HG03469 (cell line): ENCODE measurements around the gene NFKBIL1.
"Not testable (repeated sequence)": the region's sequence is repeated elsewhere in the genome, so short reads cannot be mapped to it uniquely, and the experiment has no call there.

Experiments
- ATAC-seq: cut with Tn5 transposase; IDR thresholded peaks from one replicate; pipeline ENCODE4 v1.9.1; 2021; ENCODE audit warnings: mild to moderate bottlenecking, moderate library complexity, moderate number of reproducible peaks; ENCODE audit not compliant: unreplicated experiment

Gene NFKBIL1

GRCh38 chr6:31580438-31580740, 33.0 kb downstream of the NFKBIL1 start:
- no peak for ATAC-seq

DNA sequence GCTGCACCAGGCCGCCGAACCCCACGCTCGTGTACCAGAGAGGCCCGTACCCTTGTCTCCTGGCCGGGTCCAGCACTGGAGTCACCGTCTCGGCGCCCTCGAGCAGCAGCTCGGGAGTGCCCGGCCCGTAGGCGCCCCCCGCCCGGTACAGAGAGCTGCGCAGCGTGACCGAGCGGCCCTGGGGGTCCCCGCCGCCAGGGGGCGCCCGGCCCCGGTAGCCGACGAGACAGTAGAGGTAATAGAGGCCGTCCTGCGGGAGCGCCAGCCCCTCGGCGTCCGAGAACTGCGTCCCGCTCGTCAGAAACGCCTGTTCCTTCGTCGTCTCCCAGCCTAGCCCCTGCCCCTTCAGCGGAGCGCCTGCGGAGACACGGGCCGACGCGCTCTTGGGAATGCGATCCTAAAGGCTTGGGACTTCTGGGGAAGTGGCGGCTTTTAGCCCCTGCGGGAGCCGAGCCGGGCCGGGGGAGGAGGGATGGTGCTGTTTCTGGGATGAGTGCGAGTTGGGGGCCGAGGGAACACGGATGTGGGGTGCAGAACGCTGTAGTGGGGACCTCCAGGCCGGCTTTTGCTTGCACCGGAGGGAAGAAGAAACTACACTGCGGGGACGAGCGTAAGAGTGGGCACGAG, 33.5 kb downstream of the NFKBIL1 start:
- no peak for ATAC-seq

DNA sequence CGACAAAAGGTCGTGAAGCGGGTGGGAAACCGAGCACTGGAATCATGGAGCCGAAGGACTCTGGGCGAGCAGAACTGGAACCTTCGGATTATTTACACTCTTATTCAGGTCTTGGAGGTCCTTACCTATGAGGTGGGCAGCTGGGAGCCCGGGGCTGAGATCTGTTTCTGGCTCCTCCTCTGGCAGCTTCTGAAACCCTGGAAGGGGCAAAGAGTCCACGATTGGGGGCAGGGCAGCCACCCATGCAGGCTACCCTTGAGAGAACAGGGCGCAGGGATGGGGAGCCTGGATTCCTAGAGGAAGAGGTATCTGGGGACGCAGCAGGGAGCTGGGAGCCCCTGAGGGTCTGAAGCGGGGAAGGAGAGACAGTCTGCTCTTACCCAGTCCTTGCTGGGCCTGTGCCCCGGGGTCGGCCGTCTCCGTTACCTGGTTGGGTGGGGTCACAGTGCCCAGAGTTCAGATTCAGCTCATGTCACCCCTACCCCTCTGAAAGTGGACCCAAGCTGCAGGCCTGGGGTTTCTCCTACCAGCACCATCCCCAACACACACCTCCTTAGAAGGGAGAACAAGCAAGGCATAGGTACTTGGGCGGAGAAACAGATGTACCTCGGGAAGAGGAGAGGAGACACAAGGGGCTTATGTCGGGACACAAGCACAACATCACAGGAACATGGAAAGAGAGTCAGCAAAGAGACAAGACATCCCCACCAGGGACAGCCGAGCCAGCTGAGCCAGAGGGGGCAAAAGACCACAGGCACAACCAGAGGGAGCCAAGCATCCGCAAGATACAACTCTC, 34.2 kb downstream of the NFKBIL1 start:
- ATAC-seq: no peak

- ATAC-seq: no peak
These were observed 34.8 kb downstream of the NFKBIL1 start, which contains the start of gene LTB for GRCh38 chr6:31582230-31582643. Gene LTB (minus strand): TSS chr6:31582424. CDS start chr6:31582417, 7 bp downstream.

DNA sequence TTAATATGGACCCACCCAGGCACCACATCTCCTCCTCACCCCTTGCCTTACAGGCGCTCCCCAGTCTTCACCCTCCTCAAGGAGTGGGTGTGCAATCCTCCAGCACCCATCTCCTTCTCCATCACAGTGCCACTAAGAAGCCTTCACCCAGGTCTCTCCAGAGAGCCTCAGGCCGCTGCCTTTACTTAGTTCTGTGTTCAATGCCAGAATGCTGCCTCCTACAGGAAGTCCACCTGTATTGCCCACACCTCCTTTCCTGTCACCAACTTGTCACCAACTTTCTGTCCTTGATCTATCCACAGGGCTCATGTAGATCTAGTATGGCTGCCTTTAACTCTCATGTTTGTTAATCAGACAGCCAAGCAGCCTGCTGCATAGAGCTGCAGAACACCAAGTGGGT, 38.1 kb downstream of the NFKBIL1 start:
- no peak for ATAC-seq

- no peak for ATAC-seq
These were observed 38.6 kb downstream of the NFKBIL1 start, which contains the start of gene LST1 for GRCh38 chr6:31586008-31586407. Gene LST1 (plus strand): TSS chr6:31586277. CDS start chr6:31587300, 1,023 bp downstream.

GRCh38 chr6:31586599-31587281, 39.3 kb downstream of the NFKBIL1 start:
- ATAC-seq: no peak

GRCh38 chr6:31587791-31588777, 40.7 kb downstream of the NFKBIL1 start:
- ATAC-seq: no peak

GRCh38 chr6:31588871-31589650, 41.7 kb downstream of the NFKBIL1 start:
- ATAC-seq: no peak

DNA sequence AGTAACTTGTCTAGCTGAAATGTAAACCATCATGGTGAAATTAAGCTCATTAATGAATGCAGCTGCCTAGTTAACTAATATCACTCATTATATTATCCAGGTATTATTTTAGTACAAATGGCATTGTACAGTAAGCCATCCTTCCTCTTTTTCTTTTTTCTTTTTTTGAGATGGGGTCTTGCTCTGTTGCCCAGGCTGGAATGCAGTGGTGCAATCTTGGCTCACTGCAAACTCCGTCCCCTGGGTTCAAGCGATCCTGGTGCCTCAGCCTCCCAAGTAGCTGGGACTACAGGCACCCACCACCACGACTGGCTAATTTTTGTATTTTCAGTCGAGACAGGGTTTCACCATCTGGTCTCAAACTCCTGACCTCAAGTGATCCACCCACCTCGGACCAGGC, 43.3 kb downstream of the NFKBIL1 start:
- not testable (repeated sequence) for ATAC-seq

- no peak for ATAC-seq
These were observed 45.0 kb downstream of the NFKBIL1 start for GRCh38 chr6:31592396-31592771.

- ATAC-seq: no peak
These were observed 49.6 kb downstream of the NFKBIL1 start for GRCh38 chr6:31597006-31597405.

DNA sequence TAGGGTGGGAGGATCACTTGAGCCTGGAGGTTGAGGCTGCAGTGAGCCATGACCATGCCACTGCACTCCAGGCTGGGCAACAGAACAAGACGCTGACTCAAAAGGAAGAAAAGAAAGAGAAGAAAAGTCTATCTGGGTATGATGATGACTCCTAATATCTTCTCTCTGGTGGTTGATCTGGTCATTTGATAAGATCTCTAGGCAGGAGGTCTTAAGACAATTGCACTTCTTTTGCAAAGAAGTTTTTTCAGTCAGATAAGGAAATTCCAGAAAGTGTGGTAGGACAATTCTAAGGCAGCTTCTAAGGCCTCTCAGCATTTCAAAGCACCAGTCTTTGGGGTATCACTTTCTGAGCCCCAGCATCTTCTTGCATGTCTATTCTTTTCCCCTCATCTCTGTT, 59.9 kb downstream of the NFKBIL1 start:
- no peak for ATAC-seq
